WTC11 (cell line): Measurements from ENCODE around the gene LATS2. TPM values are rescaled to one million over a fixed set of nuclear protein-coding genes. Genes with fewer than 3 reads are reported as not detected.

Experiments
- ATAC-seq: fragments of 200-7000 bp; cut with Tn5 transposase; 2 replicates; pipeline ENCODE4 v1.10.0; 2021; ENCODE audit warnings: mild to moderate bottlenecking, moderate library complexity
- CTCF ChIA-PET: fragments of 300-600 bp; sonication (Branson Sonifier 250); formaldehyde crosslinking; loops from one replicate; lab custom pipeline; 2021; ENCODE audit warnings: antibody characterized with exemption; lab: Charles Lee
- POLR2A ChIA-PET: fragments of 350-600 bp; sonication (Branson Sonifier 250); formaldehyde crosslinking; loops from one replicate; lab custom pipeline; 2021; ENCODE audit warnings: antibody characterized with exemption; lab: Charles Lee
- DNase-seq: peaks from one replicate; pipeline ENCODE4 v3.0.0; 2021; ENCODE audit warnings: low spot score
- H3K27ac Mint-ChIP-seq: 2 replicates; pipeline ENCODE4 v1.8.0; 2021; ENCODE audit warnings: mixed read lengths
- H3K27me3 Mint-ChIP-seq: 2 replicates; pipeline ENCODE4 v1.8.0; 2021; ENCODE audit warnings: low read depth, mild to moderate bottlenecking, moderate library complexity, mixed read lengths
- H3K36me3 Mint-ChIP-seq: 2 replicates; pipeline ENCODE4 v1.8.0; 2021; ENCODE audit warnings: mixed read lengths
- H3K4me1 Mint-ChIP-seq: 2 replicates; pipeline ENCODE4 v1.8.0; 2022; ENCODE audit warnings: mixed read lengths
- H3K4me3 Mint-ChIP-seq: 2 replicates; pipeline ENCODE4 v1.8.0; 2021; ENCODE audit warnings: mild to moderate bottlenecking, moderate library complexity, mixed read lengths
- H3K9me3 Mint-ChIP-seq: 2 replicates; pipeline ENCODE4 v1.8.0; 2021; ENCODE audit warnings: mixed read lengths
- ARID4B ChIP-seq: sonication (generic); formaldehyde crosslinking; IDR thresholded peaks from 2 replicates; pipeline ENCODE4 v1.8.0; 2023; ENCODE audit warnings: missing genetic modification reagents, mild to moderate bottlenecking, borderline replicate concordance
- ESRRA ChIP-seq: sonication (generic); formaldehyde crosslinking; IDR thresholded peaks from 2 replicates; pipeline ENCODE4 v1.8.1; 2022; ENCODE audit warnings: mild to moderate bottlenecking, missing genetic modification reagents, borderline replicate concordance
- GRHL2 ChIP-seq: fragments of 250-450 bp; sonication (Bioruptor Pico); IDR thresholded peaks from 2 replicates; pipeline ENCODE4 v1.8.0; 2022; ENCODE audit warnings: mild to moderate bottlenecking, moderate library complexity; ENCODE audit not compliant: insufficient replicate concordance, severe bottlenecking
- MAX ChIP-seq: sonication (generic); formaldehyde crosslinking; IDR thresholded peaks from 2 replicates; pipeline ENCODE4 v1.8.0; 2022; ENCODE audit warnings: mild to moderate bottlenecking, missing genetic modification reagents
- NR1H2 ChIP-seq: sonication (generic); formaldehyde crosslinking; IDR thresholded peaks from 2 replicates; pipeline ENCODE4 v1.9.0; 2021; ENCODE audit warnings: mild to moderate bottlenecking, moderate library complexity, missing genetic modification reagents
- ZNF532 ChIP-seq: fragments of 250-450 bp; sonication (Bioruptor Pico); IDR thresholded peaks from 2 replicates; pipeline ENCODE4 v1.9.0; 2021; ENCODE audit warnings: mild to moderate bottlenecking, borderline replicate concordance
- total RNA-seq: library from RNA; stranded (reverse); gene quantifications from 3 replicates; pipeline ENCODE4 v1.2.3, GENCODE V29; 2021
- TF ChIP-seq, protein P1 (sequence below): sonication (generic); formaldehyde crosslinking; IDR thresholded peaks from 2 replicates; pipeline ENCODE4 v1.8.1; 2023; ENCODE audit warnings: mild to moderate bottlenecking, missing genetic modification reagents, moderate library complexity
- TF ChIP-seq, protein P2 (sequence below): sonication (generic); formaldehyde crosslinking; IDR thresholded peaks from 2 replicates; pipeline ENCODE4 v1.8.0; 2023; ENCODE audit warnings: mild to moderate bottlenecking, missing genetic modification reagents

Gene LATS2
- total RNA-seq, 1 experiment from 2014 or later: 28.9 TPM

DNA sequence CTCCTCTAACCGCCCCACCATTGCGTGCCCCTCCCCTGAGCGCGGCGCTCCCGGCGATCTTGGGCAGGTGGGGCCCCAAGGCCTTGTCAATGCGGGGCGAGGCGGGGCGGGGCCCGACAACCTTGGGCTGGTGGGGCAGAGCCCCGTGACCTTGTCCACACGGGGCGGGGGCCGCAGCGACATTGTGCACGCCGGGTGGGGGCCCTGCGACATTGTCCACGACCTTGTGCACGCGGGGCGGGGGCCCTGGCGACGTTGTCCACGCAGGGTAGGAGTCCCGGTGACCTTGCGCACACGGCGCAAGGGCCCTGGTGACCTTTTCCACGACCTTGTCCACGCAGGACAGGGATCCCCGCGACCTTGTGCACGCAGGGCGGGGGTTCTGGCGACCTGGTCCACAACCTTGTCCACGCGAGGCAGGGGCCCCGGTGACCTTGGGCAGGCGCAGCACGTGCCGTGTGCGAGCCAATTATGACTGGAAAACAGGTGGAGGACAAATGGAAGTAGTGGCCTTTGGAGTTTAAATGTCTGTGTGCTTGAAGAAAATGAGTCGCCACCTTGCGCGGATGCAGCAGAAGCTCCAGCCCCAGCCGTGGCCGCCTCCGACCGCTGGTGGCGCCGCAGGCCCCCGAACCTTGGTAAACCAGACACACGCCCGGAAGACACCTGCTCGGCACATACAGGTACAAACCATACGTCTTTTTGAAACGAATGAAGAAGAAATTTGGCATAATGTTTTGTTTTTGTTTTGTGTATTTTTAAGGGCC, 62.6 kb downstream of the LATS2 start:
- DNase-seq (no peak), ATAC-seq (peak; percentile 15; the same call in 1 of the 2 replicates)
- peaks cover 5% of the 10 kb centered on the region for H3K9me3 Mint-ChIP-seq
- H3K4me3 Mint-ChIP-seq: no peak overlapping the region
- H3K27ac Mint-ChIP-seq: peak overlapping the region; percentile 60; the same call in 1 of the 2 replicates
- ChIA-PET CTCF (interaction anchor here (0.5 kb wide), 1 partner anchor 1606 kb away, joined by 3 read pairs; no protein-coding TSS in a partner anchor), POLR2A (no interaction called here)
- no peaks in the 10 kb centered on the region for H3K27me3 Mint-ChIP-seq
- TF ChIP-seq ESRRA (CRISPR knock-in tag) (peak; percentile 83; the same call in 1 of the 2 replicates), ARID4B (CRISPR knock-in tag) (no peak)
- TF ChIP-seq, protein P1, sequence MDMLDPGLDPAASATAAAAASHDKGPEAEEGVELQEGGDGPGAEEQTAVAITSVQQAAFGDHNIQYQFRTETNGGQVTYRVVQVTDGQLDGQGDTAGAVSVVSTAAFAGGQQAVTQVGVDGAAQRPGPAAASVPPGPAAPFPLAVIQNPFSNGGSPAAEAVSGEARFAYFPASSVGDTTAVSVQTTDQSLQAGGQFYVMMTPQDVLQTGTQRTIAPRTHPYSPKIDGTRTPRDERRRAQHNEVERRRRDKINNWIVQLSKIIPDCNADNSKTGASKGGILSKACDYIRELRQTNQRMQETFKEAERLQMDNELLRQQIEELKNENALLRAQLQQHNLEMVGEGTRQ (CRISPR knock-in tag): no peak
- H3K36me3 Mint-ChIP-seq: peaks cover 11% of the 10 kb centered on the region
- H3K4me1 Mint-ChIP-seq: peaks cover 28% of the 10 kb centered on the region

- Mint-ChIP-seq H3K27me3 (no peaks in the 10 kb centered on the region), H3K4me3 (peak overlapping the region; percentile 40), H3K27ac (peak overlapping the region; percentile 91), H3K4me1 (peaks cover 28% of the 10 kb centered on the region), H3K9me3 (peaks cover 5% of the 10 kb centered on the region), H3K36me3 (peaks cover 11% of the 10 kb centered on the region)
- ChIA-PET POLR2A (interaction anchor here (0.7 kb wide), 1 partner anchor 64 kb away, joined by 3 read pairs; the partner anchor contains the start of gene LATS2), CTCF (interaction anchor here (0.5 to 1.1 kb wide), 2 partner anchors 37 to 472 kb away, joined by 3 read pairs; partner anchors contain the start of gene CRYL1)
- no peak for TF ChIP-seq GRHL2 (CRISPR knock-in tag)
- 0 out of 2 replicates have a peak, but pooled peaks have one; percentile 19 for TF ChIP-seq MAX (CRISPR knock-in tag)
- TF ChIP-seq NR1H2 (CRISPR knock-in tag): no peak
- TF ChIP-seq ZNF532 (CRISPR knock-in tag): no peak
- TF ChIP-seq, protein P2, sequence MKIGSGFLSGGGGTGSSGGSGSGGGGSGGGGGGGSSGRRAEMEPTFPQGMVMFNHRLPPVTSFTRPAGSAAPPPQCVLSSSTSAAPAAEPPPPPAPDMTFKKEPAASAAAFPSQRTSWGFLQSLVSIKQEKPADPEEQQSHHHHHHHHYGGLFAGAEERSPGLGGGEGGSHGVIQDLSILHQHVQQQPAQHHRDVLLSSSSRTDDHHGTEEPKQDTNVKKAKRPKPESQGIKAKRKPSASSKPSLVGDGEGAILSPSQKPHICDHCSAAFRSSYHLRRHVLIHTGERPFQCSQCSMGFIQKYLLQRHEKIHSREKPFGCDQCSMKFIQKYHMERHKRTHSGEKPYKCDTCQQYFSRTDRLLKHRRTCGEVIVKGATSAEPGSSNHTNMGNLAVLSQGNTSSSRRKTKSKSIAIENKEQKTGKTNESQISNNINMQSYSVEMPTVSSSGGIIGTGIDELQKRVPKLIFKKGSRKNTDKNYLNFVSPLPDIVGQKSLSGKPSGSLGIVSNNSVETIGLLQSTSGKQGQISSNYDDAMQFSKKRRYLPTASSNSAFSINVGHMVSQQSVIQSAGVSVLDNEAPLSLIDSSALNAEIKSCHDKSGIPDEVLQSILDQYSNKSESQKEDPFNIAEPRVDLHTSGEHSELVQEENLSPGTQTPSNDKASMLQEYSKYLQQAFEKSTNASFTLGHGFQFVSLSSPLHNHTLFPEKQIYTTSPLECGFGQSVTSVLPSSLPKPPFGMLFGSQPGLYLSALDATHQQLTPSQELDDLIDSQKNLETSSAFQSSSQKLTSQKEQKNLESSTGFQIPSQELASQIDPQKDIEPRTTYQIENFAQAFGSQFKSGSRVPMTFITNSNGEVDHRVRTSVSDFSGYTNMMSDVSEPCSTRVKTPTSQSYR: no peak
- ATAC-seq (peak; percentile 78), DNase-seq (no peak)
Measured at GRCh38 chr13:20997301-20998161, 63.9 kb downstream of the LATS2 start.
